ENCODE data around the gene KRT28.

GRCh38 chr17:40848583-40849235 lies 49.0 kb upstream of the KRT28 start:
- no peak for TF ChIP-seq POLR2A (IDR thresholded peaks at IDR 0.05)
- no peak for TF ChIP-seq POLR2AphosphoS5 (IDR thresholded peaks at IDR 0.05)
